HEK293 (cell line): Measurements from ENCODE around the gene SZT2.

Source experiments
- CTCF ChIA-PET: fragments of 350-600 bp; formaldehyde crosslinking; extraction: SDS; loops from one replicate; lab custom pipeline; 2021; ENCODE audit warnings: antibody characterized with exemption; lab: Yijun Ruan, JAX
- POLR2A ChIA-PET: fragments of 300-600 bp; formaldehyde crosslinking; extraction: SDS; loops from one replicate; lab custom pipeline; 2020; ENCODE audit warnings: antibody characterized with exemption, inconsistent platforms; lab: Yijun Ruan, JAX
- H3K27ac ChIP-seq: fragments of 200-500 bp; sonication (Bioruptor generic); 2 replicates; pipeline ENCODE4 v1.5.1; 2014; ENCODE audit warnings: low read depth, low read length, control low read depth, inconsistent platforms; ENCODE audit errors: extremely low read depth
- H3K36me3 ChIP-seq, 2 experiments: fragments of 200-500 bp in 1 of 2; sonication (Bioruptor generic) in 1 of 2; 1 replicate in 1 of 2; 2 replicates in 1 of 2; pipeline ENCODE4 v1.5.1; 2014 to 2017; ENCODE audit warnings: inconsistent platforms in 2 of 2, low read length in 2 of 2; ENCODE audit not compliant: control insufficient read depth in 2 of 2, insufficient read depth in 1 of 2
- H3K4me1 ChIP-seq: fragments of 200-500 bp; sonication (Bioruptor generic); 2 replicates; pipeline ENCODE4 v1.5.1; 2014; ENCODE audit warnings: mild to moderate bottlenecking, low read length, inconsistent platforms; ENCODE audit not compliant: control insufficient read depth, insufficient read depth
- H3K4me3 ChIP-seq: 2 replicates; pipeline ENCODE4 v1.5.1; 2011; ENCODE audit warnings: low read depth, mild to moderate bottlenecking, control low read depth, low read length, moderate library complexity
- H3K9me3 ChIP-seq: fragments of 200-500 bp; sonication (Bioruptor generic); 2 replicates; pipeline ENCODE4 v1.5.1; 2014; ENCODE audit warnings: low read depth, low read length, inconsistent platforms; ENCODE audit not compliant: control insufficient read depth, insufficient read depth
- KLF9 ChIP-seq: fragments of 450-650 bp; formaldehyde crosslinking; IDR thresholded peaks from 2 replicates; pipeline ENCODE4 v1.5.1; 2016; ENCODE audit warnings: missing biosample characterization, missing genetic modification characterization, low read depth
- RBAK ChIP-seq: fragments of 450-650 bp; formaldehyde crosslinking; IDR thresholded peaks from 2 replicates; pipeline ENCODE4 v1.5.1; 2016; ENCODE audit warnings: missing biosample characterization, missing genetic modification characterization
- SP2 ChIP-seq: fragments of 450-650 bp; formaldehyde crosslinking; IDR thresholded peaks from 2 replicates; pipeline ENCODE4 v1.5.1; 2016; ENCODE audit warnings: missing biosample characterization, missing genetic modification characterization
- TRIM28 ChIP-seq: IDR thresholded peaks from 2 replicates; pipeline ENCODE4 v1.6.1; 2011; ENCODE audit warnings: low read length, control low read depth, borderline replicate concordance
- ZEB2 ChIP-seq: fragments of 450-650 bp; formaldehyde crosslinking; IDR thresholded peaks from 2 replicates; pipeline ENCODE4 v1.5.1; 2016; ENCODE audit warnings: missing biosample characterization, missing genetic modification characterization
- ZNF133 ChIP-seq: fragments of 450-650 bp; formaldehyde crosslinking; IDR thresholded peaks from 2 replicates; pipeline ENCODE4 v1.5.1; 2016; ENCODE audit warnings: missing biosample characterization, missing genetic modification characterization
- ZNF138 ChIP-seq: fragments of 450-650 bp; formaldehyde crosslinking; IDR thresholded peaks from 2 replicates; pipeline ENCODE4 v1.5.1; 2016; ENCODE audit warnings: missing biosample characterization, missing genetic modification characterization, borderline replicate concordance
- ZNF184 ChIP-seq: fragments of 450-650 bp; IDR thresholded peaks from 2 replicates; pipeline ENCODE4 v1.5.1; 2018; ENCODE audit warnings: missing biosample characterization, mild to moderate bottlenecking, missing genetic modification characterization
- ZNF248 ChIP-seq: fragments of 450-650 bp; formaldehyde crosslinking; IDR thresholded peaks from 2 replicates; pipeline ENCODE4 v1.5.1; 2017; ENCODE audit warnings: missing biosample characterization, missing genetic modification characterization
- ZNF548 ChIP-seq: fragments of 450-650 bp; formaldehyde crosslinking; IDR thresholded peaks from 2 replicates; pipeline ENCODE4 v1.5.1; 2016; ENCODE audit warnings: missing biosample characterization, missing genetic modification characterization
- ZNF549 ChIP-seq: fragments of 450-650 bp; IDR thresholded peaks from 2 replicates; pipeline ENCODE4 v1.5.1; 2018; ENCODE audit warnings: missing biosample characterization, missing genetic modification characterization, mild to moderate bottlenecking, inconsistent platforms, moderate library complexity
- ZNF670 ChIP-seq: fragments of 450-650 bp; formaldehyde crosslinking; IDR thresholded peaks from 2 replicates; pipeline ENCODE4 v1.5.1; 2016; ENCODE audit warnings: missing biosample characterization, missing genetic modification characterization, low read depth
- ZNF776 ChIP-seq: fragments of 450-650 bp; formaldehyde crosslinking; IDR thresholded peaks from 2 replicates; pipeline ENCODE4 v1.5.0; 2017; ENCODE audit warnings: missing biosample characterization, missing genetic modification characterization, borderline replicate concordance
- ZNF785 ChIP-seq: fragments of 450-650 bp; formaldehyde crosslinking; IDR thresholded peaks from 2 replicates; pipeline ENCODE4 v1.5.1; 2016; ENCODE audit warnings: missing biosample characterization, missing genetic modification characterization
- TF ChIP-seq, protein P1 (sequence below): fragments of 450-650 bp; formaldehyde crosslinking; IDR thresholded peaks from 2 replicates; pipeline ENCODE4 v1.5.1; 2016; ENCODE audit warnings: missing biosample characterization, missing genetic modification characterization
- TF ChIP-seq, protein P2 (sequence below): fragments of 450-650 bp; formaldehyde crosslinking; IDR thresholded peaks from 2 replicates; pipeline ENCODE4 v1.5.1; 2016; ENCODE audit warnings: missing biosample characterization, missing genetic modification characterization
- TF ChIP-seq, protein P3 (sequence below): fragments of 450-650 bp; formaldehyde crosslinking; IDR thresholded peaks from 2 replicates; pipeline ENCODE4 v1.5.1; 2016; ENCODE audit warnings: missing biosample characterization, missing genetic modification characterization
- TF ChIP-seq, protein P4 (sequence below): fragments of 450-650 bp; formaldehyde crosslinking; IDR thresholded peaks from 2 replicates; pipeline ENCODE4 v1.5.1; 2016; ENCODE audit warnings: missing biosample characterization, missing genetic modification characterization
- TF ChIP-seq, protein P5 (sequence below): fragments of 450-650 bp; formaldehyde crosslinking; IDR thresholded peaks from 2 replicates; pipeline ENCODE4 v1.5.0; 2017; ENCODE audit warnings: missing biosample characterization, missing genetic modification characterization, borderline replicate concordance
- TF ChIP-seq, protein P6 (sequence below): fragments of 450-650 bp; formaldehyde crosslinking; IDR thresholded peaks from 2 replicates; pipeline ENCODE4 v1.5.1; 2017; ENCODE audit warnings: missing biosample characterization, missing genetic modification characterization

SZT2 gene

DNA sequence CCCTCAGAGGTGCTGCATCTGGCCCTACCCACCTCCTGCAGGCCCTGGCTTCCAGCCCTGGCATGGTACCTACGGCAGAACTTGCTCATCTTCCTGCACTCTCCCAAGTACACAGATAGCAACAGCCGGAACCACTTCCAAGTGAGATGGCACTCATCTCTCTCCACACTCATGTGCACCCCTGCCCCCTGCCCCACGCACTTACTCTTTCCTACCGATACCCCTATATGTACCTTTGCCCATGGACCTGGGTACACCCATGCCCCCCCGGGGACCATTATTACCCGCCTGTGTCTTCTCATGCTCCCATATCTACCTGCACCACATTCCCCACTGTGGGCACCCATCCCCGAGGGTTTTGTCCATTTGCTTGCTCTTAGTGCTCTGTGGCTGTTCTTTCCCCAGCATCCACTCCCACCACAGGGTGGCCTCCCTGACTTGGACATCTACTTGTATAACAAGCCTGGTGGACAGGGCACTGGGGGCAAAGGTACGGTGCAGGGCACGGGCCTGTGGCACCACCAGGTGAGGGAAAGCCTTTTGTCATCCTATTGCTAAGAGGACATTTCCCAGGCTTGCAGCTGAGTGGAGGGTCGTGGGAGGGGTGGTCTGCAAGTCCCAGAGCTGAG, 49.4 kb downstream of the SZT2 start:
- Histone ChIP-seq H3K4me3 (no peak overlapping the region), H3K36me3 (peaks cover 2 to 99% of the 10 kb centered on the region in 2 experiments; a peak in 2 of 3 replicates), H3K4me1 (no peaks in the 10 kb centered on the region), H3K27ac (no peak overlapping the region), H3K9me3 (no peaks in the 10 kb centered on the region)
- POLR2A ChIA-PET, result interaction anchor here (1.1 to 1.4 kb wide), 2 partner anchors 9 to 14 kb away, joined by 4 read pairs; no protein-coding TSS in a partner anchor
- CTCF ChIA-PET, result interaction anchor here (0.7 kb wide), 1 partner anchor 81 kb away, joined by 3 read pairs; no protein-coding TSS in a partner anchor
- TF ChIP-seq ZNF548 (no peak), ZNF184 (tag by site-specific recombination) (no peak), ZNF785 (no peak), ZNF248 (tag by site-specific recombination) (no peak), ZNF776 (tag by site-specific recombination) (no peak)
- TF ChIP-seq, protein P1, sequence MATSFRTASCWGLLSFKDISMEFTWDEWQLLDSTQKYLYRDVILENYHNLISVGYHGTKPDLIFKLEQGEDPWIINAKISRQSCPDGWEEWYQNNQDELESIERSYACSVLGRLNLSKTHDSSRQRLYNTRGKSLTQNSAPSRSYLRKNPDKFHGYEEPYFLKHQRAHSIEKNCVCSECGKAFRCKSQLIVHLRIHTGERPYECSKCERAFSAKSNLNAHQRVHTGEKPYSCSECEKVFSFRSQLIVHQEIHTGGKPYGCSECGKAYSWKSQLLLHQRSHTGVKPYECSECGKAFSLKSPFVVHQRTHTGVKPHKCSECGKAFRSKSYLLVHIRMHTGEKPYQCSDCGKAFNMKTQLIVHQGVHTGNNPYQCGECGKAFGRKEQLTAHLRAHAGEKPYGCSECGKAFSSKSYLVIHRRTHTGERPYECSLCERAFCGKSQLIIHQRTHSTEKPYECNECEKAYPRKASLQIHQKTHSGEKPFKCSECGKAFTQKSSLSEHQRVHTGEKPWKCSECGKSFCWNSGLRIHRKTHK (tag by site-specific recombination), result no peak
- TF ChIP-seq, protein P2, sequence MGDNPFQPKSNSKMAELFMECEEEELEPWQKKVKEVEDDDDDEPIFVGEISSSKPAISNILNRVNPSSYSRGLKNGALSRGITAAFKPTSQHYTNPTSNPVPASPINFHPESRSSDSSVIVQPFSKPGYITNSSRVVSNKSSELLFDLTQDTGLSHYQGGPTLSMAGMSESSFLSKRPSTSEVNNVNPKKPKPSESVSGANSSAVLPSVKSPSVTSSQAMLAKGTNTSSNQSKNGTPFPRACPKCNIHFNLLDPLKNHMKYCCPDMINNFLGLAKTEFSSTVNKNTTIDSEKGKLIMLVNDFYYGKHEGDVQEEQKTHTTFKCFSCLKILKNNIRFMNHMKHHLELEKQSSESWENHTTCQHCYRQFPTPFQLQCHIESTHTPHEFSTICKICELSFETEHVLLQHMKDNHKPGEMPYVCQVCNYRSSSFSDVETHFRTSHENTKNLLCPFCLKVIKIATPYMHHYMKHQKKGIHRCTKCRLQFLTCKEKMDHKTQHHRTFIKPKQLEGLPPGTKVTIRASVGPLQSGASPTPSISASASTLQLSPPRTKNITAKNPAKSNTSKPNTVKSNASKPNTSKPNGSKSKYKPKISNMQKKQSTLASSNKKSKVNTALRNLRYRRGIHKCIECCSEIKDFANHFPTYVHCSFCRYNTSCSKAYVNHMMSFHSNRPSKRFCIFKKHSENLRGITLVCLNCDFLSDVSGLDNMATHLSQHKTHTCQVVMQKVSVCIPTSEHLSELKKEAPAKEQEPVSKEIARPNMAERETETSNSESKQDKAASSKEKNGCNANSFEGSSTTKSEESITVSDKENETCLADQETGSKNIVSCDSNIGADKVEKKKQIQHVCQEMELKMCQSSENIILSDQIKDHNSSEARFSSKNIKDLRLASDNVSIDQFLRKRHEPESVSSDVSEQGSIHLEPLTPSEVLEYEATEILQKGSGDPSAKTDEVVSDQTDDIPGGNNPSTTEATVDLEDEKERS, result no peak

DNA sequence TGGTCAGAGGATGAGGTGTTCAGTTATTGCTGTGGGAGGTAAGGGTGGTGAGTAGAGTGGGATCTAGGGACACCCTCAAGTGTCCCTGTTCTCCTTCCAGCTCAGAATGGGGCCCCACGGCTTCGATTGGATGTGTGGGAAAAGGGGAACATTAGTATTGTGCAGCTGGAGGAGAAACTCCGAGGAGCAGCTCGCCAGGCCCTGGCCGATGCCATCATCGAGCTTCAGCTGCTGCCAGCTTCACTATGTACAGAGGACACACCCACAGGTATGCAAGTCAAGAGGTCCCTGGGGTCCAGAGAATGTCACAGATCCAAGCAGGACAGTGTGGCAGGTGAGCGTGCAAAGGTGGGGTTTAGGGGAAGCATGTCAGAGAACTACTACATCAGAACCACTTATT, 50.1 kb downstream of the SZT2 start:
- H3K9me3 ChIP-seq, result no peaks in the 10 kb centered on the region
- ChIA-PET POLR2A (interaction anchor here (1.0 to 1.3 kb wide), 2 partner anchors 14 to 71 kb away, joined by 3 read pairs; partner anchors contain the start of gene ELOVL1), CTCF (interaction anchor here (0.6 to 0.7 kb wide), 4 partner anchors 46 to 98 kb away, joined by 3 to 4 read pairs (median 3); no protein-coding TSS in a partner anchor)
- no peak overlapping the region for H3K4me3 ChIP-seq
- H3K36me3 ChIP-seq, result peaks cover 3 to 99% of the 10 kb centered on the region in 2 experiments; a peak in 2 of 3 replicates
- no peaks in the 10 kb centered on the region for H3K4me1 ChIP-seq
- H3K27ac ChIP-seq, result no peak overlapping the region
- TF ChIP-seq, protein P3, sequence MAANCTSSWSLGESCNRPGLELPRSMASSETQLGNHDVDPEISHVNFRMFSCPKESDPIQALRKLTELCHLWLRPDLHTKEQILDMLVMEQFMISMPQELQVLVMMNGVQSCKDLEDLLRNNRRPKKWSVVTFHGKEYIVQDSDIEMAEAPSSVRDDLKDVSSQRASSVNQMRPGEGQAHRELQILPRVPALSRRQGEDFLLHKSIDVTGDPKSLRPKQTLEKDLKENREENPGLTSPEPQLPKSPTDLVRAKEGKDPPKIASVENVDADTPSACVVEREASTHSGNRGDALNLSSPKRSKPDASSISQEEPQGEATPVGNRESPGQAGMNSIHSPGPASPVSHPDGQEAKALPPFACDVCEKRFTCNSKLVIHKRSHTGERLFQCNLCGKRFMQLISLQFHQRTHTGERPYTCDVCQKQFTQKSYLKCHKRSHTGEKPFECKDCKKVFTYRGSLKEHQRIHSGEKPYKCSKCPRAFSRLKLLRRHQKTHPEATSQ (tag by site-specific recombination), result no peak
- TF ChIP-seq ZNF138 (no peak), ZNF549 (tag by site-specific recombination) (no peak), ZEB2 (tag by site-specific recombination) (no peak), RBAK (tag by site-specific recombination) (no peak), ZNF133 (tag by site-specific recombination) (no peak), ZNF670 (tag by site-specific recombination) (no peak), KLF9 (tag by site-specific recombination) (no peak), TRIM28 (no peak), SP2 (tag by site-specific recombination) (no peak)
- TF ChIP-seq, protein P4, sequence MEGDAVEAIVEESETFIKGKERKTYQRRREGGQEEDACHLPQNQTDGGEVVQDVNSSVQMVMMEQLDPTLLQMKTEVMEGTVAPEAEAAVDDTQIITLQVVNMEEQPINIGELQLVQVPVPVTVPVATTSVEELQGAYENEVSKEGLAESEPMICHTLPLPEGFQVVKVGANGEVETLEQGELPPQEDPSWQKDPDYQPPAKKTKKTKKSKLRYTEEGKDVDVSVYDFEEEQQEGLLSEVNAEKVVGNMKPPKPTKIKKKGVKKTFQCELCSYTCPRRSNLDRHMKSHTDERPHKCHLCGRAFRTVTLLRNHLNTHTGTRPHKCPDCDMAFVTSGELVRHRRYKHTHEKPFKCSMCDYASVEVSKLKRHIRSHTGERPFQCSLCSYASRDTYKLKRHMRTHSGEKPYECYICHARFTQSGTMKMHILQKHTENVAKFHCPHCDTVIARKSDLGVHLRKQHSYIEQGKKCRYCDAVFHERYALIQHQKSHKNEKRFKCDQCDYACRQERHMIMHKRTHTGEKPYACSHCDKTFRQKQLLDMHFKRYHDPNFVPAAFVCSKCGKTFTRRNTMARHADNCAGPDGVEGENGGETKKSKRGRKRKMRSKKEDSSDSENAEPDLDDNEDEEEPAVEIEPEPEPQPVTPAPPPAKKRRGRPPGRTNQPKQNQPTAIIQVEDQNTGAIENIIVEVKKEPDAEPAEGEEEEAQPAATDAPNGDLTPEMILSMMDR (tag by site-specific recombination), result no peak
- TF ChIP-seq, protein P5, sequence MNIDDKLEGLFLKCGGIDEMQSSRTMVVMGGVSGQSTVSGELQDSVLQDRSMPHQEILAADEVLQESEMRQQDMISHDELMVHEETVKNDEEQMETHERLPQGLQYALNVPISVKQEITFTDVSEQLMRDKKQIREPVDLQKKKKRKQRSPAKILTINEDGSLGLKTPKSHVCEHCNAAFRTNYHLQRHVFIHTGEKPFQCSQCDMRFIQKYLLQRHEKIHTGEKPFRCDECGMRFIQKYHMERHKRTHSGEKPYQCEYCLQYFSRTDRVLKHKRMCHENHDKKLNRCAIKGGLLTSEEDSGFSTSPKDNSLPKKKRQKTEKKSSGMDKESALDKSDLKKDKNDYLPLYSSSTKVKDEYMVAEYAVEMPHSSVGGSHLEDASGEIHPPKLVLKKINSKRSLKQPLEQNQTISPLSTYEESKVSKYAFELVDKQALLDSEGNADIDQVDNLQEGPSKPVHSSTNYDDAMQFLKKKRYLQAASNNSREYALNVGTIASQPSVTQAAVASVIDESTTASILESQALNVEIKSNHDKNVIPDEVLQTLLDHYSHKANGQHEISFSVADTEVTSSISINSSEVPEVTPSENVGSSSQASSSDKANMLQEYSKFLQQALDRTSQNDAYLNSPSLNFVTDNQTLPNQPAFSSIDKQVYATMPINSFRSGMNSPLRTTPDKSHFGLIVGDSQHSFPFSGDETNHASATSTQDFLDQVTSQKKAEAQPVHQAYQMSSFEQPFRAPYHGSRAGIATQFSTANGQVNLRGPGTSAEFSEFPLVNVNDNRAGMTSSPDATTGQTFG (tag by site-specific recombination), result no peak
- TF ChIP-seq, protein P1 (tag by site-specific recombination), result no peak
- TF ChIP-seq, protein P6, sequence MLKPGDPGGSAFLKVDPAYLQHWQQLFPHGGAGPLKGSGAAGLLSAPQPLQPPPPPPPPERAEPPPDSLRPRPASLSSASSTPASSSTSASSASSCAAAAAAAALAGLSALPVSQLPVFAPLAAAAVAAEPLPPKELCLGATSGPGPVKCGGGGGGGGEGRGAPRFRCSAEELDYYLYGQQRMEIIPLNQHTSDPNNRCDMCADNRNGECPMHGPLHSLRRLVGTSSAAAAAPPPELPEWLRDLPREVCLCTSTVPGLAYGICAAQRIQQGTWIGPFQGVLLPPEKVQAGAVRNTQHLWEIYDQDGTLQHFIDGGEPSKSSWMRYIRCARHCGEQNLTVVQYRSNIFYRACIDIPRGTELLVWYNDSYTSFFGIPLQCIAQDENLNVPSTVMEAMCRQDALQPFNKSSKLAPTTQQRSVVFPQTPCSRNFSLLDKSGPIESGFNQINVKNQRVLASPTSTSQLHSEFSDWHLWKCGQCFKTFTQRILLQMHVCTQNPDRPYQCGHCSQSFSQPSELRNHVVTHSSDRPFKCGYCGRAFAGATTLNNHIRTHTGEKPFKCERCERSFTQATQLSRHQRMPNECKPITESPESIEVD (tag by site-specific recombination), result no peak
